ENCODE measurements around the gene FOXP2.

- TF ChIP-seq, protein P1, sequence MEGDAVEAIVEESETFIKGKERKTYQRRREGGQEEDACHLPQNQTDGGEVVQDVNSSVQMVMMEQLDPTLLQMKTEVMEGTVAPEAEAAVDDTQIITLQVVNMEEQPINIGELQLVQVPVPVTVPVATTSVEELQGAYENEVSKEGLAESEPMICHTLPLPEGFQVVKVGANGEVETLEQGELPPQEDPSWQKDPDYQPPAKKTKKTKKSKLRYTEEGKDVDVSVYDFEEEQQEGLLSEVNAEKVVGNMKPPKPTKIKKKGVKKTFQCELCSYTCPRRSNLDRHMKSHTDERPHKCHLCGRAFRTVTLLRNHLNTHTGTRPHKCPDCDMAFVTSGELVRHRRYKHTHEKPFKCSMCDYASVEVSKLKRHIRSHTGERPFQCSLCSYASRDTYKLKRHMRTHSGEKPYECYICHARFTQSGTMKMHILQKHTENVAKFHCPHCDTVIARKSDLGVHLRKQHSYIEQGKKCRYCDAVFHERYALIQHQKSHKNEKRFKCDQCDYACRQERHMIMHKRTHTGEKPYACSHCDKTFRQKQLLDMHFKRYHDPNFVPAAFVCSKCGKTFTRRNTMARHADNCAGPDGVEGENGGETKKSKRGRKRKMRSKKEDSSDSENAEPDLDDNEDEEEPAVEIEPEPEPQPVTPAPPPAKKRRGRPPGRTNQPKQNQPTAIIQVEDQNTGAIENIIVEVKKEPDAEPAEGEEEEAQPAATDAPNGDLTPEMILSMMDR (IDR thresholded peaks at IDR 0.05): peak in 5 of 7 experiments; percentile 13 to 21 (median 17)
- no peak for TF ChIP-seq POLR2A (IDR thresholded peaks at IDR 0.05)
Observed at GRCh38 chr7:114422507-114423501, 8.2 kb downstream of the FOXP2 start.
